Measurements from ENCODE around the gene PRODH2. TPM values are rescaled to one million over a fixed set of nuclear protein-coding genes. Genes with fewer than 3 reads are reported as not detected.

The PRODH2 gene
- total and polyA plus RNA-seq, 10 of the 15 experiments (the other 5 are each of a cell fraction or from before 2014, with no cell fraction given) = 0.07 TPM; not detected in 9

GRCh38 chr19:35806597-35806996, 6.0 kb downstream of the PRODH2 start (continued):
- TF ChIP-seq, protein P1, sequence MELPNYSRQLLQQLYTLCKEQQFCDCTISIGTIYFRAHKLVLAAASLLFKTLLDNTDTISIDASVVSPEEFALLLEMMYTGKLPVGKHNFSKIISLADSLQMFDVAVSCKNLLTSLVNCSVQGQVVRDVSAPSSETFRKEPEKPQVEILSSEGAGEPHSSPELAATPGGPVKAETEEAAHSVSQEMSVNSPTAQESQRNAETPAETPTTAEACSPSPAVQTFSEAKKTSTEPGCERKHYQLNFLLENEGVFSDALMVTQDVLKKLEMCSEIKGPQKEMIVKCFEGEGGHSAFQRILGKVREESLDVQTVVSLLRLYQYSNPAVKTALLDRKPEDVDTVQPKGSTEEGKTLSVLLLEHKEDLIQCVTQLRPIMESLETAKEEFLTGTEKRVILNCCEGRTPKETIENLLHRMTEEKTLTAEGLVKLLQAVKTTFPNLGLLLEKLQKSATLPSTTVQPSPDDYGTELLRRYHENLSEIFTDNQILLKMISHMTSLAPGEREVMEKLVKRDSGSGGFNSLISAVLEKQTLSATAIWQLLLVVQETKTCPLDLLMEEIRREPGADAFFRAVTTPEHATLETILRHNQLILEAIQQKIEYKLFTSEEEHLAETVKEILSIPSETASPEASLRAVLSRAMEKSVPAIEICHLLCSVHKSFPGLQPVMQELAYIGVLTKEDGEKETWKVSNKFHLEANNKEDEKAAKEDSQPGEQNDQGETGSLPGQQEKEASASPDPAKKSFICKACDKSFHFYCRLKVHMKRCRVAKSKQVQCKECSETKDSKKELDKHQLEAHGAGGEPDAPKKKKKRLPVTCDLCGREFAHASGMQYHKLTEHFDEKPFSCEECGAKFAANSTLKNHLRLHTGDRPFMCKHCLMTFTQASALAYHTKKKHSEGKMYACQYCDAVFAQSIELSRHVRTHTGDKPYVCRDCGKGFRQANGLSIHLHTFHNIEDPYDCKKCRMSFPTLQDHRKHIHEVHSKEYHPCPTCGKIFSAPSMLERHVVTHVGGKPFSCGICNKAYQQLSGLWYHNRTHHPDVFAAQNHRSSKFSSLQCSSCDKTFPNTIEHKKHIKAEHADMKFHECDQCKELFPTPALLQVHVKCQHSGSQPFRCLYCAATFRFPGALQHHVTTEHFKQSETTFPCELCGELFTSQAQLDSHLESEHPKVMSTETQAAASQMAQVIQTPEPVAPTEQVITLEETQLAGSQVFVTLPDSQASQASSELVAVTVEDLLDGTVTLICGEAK (IDR thresholded peaks at IDR 0.05; ENCODE audit: borderline replicate concordance) = no peak
- no peak for TF ChIP-seq CHD1 (IDR thresholded peaks at IDR 0.05; ENCODE audit: low read depth, low read length)
- no peak for TF ChIP-seq CUX1 (IDR thresholded peaks at IDR 0.05; ENCODE audit: insufficient replicate concordance, low read depth, low read length)
- TF ChIP-seq CREM (IDR thresholded peaks at IDR 0.05; ENCODE audit: low read depth) = no peak
- TF ChIP-seq TBL1XR1 (IDR thresholded peaks at IDR 0.05; ENCODE audit: low read depth, low read length) = no peak
- TF ChIP-seq, protein P2, sequence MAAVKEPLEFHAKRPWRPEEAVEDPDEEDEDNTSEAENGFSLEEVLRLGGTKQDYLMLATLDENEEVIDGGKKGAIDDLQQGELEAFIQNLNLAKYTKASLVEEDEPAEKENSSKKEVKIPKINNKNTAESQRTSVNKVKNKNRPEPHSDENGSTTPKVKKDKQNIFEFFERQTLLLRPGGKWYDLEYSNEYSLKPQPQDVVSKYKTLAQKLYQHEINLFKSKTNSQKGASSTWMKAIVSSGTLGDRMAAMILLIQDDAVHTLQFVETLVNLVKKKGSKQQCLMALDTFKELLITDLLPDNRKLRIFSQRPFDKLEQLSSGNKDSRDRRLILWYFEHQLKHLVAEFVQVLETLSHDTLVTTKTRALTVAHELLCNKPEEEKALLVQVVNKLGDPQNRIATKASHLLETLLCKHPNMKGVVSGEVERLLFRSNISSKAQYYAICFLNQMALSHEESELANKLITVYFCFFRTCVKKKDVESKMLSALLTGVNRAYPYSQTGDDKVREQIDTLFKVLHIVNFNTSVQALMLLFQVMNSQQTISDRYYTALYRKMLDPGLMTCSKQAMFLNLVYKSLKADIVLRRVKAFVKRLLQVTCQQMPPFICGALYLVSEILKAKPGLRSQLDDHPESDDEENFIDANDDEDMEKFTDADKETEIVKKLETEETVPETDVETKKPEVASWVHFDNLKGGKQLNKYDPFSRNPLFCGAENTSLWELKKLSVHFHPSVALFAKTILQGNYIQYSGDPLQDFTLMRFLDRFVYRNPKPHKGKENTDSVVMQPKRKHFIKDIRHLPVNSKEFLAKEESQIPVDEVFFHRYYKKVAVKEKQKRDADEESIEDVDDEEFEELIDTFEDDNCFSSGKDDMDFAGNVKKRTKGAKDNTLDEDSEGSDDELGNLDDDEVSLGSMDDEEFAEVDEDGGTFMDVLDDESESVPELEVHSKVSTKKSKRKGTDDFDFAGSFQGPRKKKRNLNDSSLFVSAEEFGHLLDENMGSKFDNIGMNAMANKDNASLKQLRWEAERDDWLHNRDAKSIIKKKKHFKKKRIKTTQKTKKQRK (IDR thresholded peaks at IDR 0.05; ENCODE audit: low read depth, low read length) = no peak
- no peak for TF ChIP-seq SRF (IDR thresholded peaks at IDR 0.05; ENCODE audit: low read depth in 2 of 2, low read length in 2 of 2)
- no peak for TF ChIP-seq POLR2AphosphoS2 (IDR thresholded peaks at IDR 0.05; ENCODE audit: low read depth, low read length)
- TF ChIP-seq SREBF2 (IDR thresholded peaks at IDR 0.05; ENCODE audit: low read length) = no peak
- no peak for TF ChIP-seq SIN3A (IDR thresholded peaks at IDR 0.05; ENCODE audit: low read depth, low read length)
